Midbrain (tissue), 1 donor: ENCODE data around the gene JAG2.

ENCODE experiments used
- DNase-seq: peaks from one replicate; lab custom pipeline; 2025; lab: John Stamatoyannopoulos, UW

JAG2 gene

GRCh38 chr14:105150368-105151083 is 18.1 kb downstream of the JAG2 start:
- no peak for DNase-seq

DNA sequence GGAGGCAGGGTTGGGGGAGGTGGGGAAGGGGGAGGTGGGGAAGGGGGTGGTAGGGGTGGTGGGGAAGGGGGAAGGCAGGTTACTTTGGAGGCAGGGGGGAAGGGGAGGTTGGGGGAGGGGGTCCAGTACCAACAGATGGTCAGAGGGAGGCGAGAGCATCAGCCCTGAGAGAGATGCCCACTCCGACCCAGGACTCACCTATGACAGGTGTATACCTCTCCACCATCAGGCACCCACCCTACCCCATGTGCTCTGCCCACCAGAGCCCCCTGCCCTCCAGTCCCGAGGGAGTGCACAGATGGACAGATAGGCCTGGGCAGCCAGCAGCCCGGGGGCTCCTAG is 18.6 kb downstream of the JAG2 start:
- DNase-seq: no peak

- DNase-seq: no peak
Measured at GRCh38 chr14:105149146-105149781, 19.3 kb downstream of the JAG2 start.

DNA sequence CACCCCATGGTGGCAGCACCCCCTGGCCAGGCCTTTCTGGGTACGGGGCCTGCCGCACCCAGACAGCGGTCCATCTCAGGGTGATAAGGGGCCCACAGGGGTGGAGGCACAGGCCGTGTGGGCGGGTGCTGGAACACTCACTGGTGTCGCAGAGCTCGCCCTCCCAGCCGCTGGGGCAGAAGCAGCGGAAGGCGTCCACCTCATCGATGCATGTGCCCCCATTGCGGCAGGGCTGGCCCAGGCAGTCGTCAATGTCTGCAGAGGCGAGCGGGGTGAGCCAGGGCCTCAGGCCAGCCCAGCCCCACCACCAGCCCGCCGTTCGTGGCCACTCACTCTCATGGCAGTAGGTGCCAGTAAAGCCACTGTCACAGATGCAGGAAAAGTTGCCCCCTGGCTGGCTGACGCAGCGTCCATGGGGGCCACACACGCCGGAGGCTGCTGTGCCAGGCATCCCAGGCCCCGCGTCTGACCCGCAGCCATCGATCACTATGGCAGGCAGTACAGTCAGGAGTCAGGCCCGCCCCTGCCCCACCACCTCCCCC is 19.9 kb downstream of the JAG2 start:
- DNase-seq: no peak

GRCh38 chr14:105147671-105148603 is 20.6 kb downstream of the JAG2 start:
- no peak for DNase-seq

GRCh38 chr14:105146976-105147635 is 21.5 kb downstream of the JAG2 start:
- DNase-seq: no peak

DNA sequence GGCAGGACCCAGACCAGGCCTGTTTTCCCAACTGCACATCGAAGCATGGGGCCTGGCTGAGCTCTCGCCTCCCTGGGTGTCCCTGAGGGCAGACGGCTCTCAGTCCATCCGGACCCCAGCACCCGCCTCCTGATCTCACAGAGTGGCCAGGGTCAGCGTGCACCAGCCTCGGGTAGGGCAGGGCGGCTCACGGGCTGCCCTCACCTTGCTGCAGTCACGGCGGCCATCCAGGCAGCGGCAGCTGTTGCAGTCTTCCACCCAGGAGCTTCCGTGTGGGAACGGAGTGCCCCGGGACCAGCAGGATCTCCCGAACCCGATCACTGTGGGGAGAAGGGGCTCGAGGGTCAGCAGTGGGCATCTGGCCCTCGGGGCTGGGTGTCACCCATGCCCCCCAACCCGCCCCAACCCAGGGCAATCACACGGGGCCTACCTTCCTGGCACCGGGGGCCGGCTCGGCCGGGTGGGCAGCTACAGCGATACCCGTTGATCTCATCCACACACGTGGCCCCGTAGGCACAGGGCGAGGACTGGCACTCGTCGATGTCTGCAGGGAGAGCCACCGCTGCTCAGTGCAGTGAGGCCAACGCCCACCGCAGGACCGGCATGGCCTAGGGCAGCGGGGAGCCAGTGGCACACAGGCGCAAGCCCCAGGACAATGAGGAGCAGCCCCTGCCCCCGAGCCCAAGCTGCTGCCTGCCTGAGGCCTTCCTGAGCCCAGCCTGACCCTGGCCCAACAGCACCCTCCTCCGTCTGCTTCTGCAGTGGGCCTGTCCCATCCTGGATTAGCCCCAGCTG is 22.2 kb downstream of the JAG2 start:
- no peak for DNase-seq

GRCh38 chr14:105145381-105146180 is 23.0 kb downstream of the JAG2 start:
- no peak for DNase-seq

GRCh38 chr14:105144666-105145380 is 23.8 kb downstream of the JAG2 start:
- no peak for DNase-seq

GRCh38 chr14:105144026-105144665 is 24.4 kb downstream of the JAG2 start:
- no peak for DNase-seq

DNA sequence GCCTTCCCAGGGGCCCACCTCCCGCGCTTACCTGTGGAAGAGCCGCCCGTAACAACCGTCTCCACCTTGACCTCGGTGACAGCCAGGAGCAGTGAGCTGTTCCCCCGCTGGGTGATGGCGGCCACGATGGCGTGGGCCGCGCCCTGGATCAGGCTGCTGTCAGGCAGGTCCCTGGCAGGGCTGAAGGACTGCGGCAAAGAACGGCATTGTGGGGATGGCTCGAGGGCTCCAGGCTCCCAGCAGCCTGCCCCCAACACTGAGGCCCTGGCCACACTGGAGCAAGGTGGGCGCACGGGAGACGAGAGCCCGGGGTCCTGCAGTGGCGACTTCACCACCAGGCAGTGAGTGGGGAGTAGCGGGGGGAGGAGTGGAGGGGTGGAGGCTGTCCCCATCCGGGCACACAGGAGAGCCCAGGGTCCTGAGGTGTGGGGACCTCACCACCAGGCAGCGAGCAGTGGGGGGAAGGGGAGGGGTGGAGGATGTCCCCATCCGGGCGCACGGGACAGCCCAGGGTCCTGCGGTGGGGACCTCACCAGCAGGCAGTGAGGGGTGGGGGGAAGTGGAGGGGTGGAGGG is 25.0 kb downstream of the JAG2 start:
- no peak for DNase-seq

DNA sequence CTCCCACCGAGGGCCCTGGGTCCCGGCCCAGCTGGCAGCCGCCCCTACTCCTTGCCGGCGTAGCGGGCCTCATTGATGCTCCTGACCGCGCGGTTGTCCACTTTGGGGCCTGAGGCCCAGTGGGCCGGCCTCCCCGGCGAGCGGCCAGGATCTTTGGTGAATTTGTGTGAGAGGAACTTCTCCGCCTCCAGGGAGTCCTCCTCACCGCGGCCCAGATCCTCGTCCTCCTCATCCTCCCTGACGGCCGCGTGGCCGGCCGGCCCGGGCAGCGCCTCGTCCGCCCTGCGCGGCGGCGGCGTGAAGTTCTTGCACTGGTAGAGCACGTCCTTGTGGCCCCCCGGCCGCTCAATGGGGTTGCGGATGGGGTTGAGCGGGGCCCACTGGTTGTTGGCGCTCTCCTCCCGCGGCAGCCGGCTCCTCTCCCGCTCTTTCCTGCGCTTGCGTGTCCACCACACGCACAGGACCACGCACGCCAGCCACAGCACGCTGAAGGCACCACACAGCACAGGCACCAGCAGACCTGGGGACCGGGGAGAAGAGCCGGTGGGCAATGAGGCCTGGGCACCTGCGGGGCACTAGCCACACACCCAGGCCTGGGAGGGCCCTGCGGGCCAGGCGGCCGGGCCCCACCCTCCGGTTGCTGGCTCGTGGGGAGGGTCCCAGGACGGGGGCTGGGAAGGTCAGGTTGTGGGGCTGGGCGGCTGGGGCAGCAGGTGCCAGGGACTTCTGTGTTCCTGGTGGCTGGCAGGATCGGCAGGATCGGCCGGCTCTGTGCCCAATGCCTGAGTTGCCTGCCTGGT is 25.7 kb downstream of the JAG2 start:
- no peak for DNase-seq

- no peak for DNase-seq
Measured at GRCh38 chr14:105141486-105142281, 26.9 kb downstream of the JAG2 start.

DNA sequence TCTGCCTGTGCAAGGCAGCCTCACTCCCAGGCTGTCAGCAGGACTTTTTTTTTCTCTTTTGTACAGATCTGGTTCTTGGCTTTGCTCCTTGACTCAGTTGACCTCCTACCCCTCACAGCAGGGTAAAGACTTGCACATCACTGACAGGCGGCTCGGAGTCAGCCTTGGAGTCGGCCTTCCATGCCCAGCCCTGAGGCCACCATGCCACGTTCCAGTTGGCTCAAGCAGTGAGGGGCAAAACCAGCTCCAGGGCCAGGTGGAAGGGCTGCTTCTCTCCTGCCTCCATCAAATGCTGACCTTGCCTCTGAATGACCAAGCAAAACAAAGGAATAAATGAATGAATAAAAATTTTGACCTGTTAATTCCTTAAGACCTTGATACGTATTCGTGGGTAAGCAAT is 27.6 kb downstream of the JAG2 start:
- no peak for DNase-seq

GRCh38 chr14:105140581-105140980 is 28.0 kb downstream of the JAG2 start:
- DNase-seq: no peak

DNA sequence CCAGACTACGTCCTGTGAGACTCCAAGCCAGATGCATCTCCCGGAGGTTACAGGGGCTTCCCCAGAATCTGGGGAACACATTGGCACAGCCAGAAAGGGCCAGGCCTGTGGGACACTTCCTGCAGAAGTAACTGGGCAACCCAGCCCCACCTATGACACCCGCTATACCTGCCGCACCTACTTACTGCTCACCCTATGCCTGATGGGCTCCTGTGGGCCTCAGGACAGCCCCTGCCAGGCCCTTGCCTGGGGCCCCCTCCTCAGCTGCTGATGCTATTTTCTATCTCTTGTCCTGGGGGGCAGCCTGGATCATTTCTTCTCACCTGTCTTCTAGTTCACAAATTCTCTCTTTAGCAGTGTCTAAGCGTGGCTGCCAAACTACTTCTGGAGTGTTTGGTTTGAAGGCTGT is 28.7 kb downstream of the JAG2 start:
- no peak for DNase-seq

DNA sequence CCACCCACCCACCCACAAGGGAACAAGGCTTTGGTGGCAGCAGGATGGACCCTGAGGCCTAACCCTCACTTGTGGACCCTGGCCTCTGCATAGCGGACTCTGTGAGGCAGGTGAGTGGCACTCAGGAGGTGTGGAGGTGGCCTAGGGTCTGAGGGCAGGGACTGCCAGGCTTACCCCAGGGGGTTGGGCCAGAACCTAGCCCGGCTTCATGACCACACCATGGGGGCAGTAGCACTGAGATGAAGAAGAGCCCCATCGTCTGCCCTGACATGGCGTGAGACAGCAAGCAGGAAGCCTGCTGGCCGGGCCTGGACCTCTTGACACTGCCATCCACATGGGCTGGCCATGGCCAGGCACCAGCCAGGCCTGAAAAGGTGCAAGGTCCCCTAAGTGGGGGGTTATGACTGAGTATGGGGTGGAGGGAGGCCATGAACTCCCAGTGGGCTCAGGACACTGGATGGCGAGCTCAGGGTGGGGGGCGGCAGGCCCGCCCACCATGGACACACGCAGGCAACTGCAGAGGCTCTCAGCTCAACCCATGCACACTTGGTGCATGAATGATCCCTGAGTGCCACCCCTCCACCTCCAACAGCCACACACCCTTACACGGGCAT is 29.3 kb downstream of the JAG2 start:
- no peak for DNase-seq
